Stimulated activated CD8-positive, alpha-beta memory T cell treated with anti-CD3 and anti-CD28 coated beads, Interleukin-4, amount 100 ng/mL, for 24 hours (primary cell): ENCODE data around the gene LANCL3.
A peak's percentile ranks its signal among the peaks of the same experiment; 100 is the strongest.

Experiments
- DNase-seq: peaks from one replicate; pipeline ENCODE4 v3.0.0-alpha.2; 2020; ENCODE audit warnings: low read depth

Gene LANCL3

DNA sequence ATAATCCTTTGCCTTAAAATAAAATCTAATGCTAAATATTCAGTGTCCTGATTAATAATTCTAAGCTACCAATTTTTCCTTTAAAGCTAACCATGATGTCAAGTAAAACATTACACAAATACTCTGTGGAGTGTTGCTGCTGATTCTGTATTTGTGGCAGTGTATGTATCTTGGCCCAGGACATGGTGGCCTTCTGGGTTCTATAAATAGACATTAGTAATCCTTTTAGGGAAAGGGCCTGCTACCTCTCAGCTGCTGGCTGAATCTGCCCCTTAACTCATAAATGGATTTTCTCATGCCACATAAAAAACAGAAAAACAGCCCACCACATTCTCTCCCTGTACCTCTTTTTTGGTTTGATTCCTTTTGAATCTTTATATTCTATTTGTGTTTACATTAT is 113.0 kb downstream of the LANCL3 start:
- DNase-seq: no peak

DNA sequence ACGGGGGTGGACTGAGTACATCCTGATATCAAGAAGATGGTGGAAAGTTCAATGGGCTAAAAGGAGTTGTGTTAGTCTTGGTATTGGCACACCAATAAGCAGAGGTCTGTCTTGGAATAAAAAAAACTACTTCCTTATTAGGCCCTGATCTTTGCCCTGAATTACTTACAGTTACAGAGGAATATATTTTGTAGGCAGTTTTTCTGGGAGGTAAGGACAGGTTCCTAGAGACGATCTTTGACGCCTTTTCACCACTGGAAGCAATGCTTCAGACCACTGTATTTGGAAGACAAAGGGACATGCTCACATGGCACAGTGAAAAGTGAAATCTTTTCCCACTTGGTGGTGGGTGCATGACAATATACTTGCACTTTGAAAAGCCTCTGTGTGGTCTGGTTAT is 113.5 kb downstream of the LANCL3 start:
- no peak for DNase-seq

- peak; percentile 24 for DNase-seq
Measured at GRCh38 chrX:37685381-37686359, 114.2 kb downstream of the LANCL3 start, which contains the start of gene XK. Gene XK, plus strand, starts transcription at chrX:37685791. Its CDS starts 171 bp downstream, at chrX:37685962.

DNA sequence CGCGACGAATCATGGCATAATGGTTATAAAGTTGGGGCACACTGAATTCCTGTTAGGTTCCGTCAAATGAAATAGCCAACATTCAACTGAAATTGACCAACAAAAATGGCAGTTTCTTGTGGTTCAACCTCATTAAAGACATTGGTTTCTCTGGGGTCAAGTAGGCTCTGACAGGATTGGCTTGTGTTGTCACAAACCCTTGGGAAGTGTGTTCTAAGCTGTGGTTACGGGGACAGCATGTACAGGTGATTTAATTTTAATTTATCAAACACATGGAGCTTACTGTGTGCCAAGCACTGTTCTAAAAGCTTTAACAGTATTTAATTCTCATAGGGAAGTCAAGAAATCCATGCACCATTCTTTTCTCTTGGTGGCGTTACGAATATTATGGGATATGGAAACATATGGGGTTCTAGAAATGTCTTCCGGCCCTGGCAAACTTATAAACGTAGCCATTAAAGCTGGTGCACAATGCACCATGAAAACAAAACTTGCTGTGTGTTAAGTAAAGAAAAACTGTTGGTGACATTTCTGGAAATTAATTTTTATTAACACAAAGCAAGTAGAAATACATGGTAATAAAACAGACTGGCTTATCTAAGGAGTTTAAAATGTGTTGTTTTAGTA is 115.0 kb downstream of the LANCL3 start:
- DNase-seq: no peak

- DNase-seq: no peak
Measured at GRCh38 chrX:37686996-37687395, 115.5 kb downstream of the LANCL3 start.

DNA sequence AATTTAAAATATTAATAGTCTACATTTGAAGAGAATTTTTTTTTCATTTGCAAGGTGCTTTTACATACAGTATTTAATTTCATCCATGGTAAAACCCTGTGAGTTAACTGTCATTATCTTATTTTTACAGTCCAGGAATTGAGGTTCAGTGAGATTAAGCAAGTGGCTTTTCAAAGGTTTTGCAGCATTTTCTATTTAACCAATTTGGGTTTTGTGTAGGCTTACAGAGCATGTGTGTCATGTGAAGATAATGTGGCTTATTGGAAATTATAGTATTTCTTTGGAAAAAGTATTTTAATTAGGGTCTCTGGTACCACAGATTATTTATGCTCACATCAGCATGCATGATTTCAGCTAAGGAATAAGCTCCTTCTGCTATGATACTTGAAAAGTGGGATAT is 118.7 kb downstream of the LANCL3 start:
- no peak for DNase-seq

- DNase-seq: no peak
Measured at GRCh38 chrX:37692918-37693317, 121.5 kb downstream of the LANCL3 start.

GRCh38 chrX:37697169-37697760 is 125.8 kb downstream of the LANCL3 start:
- DNase-seq: no peak

DNA sequence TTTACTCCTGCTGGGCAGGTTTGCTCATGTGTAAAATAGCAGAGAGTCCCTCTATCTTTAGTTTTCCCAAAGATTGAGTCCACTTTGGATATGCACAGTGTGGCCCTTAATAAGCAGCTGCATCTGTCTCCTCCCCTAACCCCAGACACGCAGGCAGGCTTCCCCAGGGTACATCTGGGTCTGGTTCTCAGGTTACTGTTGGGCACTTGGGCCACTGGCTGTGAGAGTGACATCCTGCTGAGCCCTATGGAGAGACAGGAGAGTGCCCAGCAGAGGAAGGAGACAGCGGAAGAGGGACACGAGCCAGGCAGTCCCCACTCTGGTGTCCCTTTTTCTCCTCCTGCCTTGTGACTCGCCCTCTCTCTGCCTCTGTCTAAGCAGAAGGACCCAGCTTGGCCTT is 130.1 kb downstream of the LANCL3 start:
- no peak for DNase-seq

- DNase-seq: no peak
Measured at GRCh38 chrX:37711991-37712390, 140.5 kb downstream of the LANCL3 start.

- DNase-seq: no peak
Measured at GRCh38 chrX:37712458-37712857, 141.0 kb downstream of the LANCL3 start.

DNA sequence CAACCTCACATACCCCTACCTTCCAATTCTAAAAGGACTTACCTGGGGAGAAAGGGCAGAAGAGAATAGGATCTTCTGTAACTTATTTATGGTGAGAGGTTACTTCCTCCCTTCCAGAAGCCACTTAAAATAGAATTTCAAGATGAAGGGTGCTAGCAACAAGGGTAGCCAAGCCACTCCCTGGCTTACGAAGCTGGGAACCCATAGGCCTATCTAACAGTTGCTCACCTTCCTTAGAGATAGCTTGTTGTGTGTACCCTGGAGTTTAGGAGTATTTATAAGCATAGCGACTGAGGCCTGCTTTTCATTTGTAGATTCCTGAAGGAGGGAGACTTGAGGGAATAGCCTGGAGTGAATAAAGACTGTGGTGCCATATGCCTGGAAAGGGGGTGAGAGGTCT is 143.0 kb downstream of the LANCL3 start:
- no peak for DNase-seq

DNA sequence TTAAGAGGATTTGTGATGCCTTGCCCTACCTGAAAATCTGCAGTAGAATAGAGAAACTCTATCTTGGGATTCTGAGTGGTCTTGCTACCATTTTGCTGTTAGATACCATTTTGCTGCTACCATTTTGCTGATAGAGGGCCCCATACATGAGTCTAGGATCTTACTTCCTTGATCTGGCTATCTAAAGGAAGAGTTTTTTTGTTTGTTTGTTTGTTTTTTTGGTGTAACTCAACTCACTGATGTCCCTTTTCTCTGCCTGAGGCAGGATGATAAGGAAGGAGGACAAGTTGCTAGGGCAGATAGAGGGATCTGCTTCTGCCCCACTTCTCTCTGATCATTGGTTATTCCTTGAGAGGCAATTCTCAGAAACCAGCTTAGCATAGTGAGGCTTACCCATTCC is 145.1 kb downstream of the LANCL3 start:
- no peak for DNase-seq

DNA sequence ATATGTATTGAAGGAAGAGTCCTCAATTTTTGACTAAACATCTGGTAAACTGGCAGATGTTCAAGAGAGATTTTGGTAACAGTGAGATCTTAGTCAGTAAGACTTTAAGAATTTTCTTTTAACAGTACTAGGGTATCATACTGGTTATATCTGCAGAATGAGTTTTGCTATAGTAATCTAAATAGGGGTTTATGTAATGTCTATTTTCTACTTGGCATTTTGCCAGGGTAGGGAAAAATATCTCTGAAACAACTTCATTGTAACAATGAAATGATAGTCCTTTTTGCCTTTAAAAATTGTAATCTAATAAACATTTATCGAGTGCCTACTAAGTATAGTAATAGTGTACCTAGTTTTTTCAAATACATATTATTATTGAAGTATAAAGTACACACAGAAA is 146.2 kb downstream of the LANCL3 start:
- no peak for DNase-seq

DNA sequence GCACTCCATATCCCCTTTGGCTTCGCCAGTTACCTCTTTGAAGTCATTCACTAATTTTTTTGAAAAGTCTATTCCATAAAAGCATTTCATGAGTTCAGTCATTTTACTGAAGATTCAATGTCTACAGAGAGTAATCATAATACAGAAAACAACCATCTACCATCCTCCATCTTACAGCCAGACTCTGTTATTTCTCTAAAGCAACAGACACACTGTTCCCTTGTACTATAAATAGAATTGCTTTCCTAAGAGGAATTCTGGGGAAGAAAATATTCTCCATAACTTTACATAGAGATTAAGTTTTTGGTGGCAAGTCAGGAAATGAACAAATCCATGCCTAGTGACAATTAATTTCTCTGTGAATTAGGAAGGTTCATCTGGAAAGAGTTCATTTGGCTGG is 151.1 kb downstream of the LANCL3 start:
- DNase-seq: no peak

GRCh38 chrX:37726346-37726745 is 154.9 kb downstream of the LANCL3 start:
- DNase-seq: no peak
